Left lung (tissue), 10 donors: ENCODE results near the gene ENPP4. TPM values are rescaled to one million over a fixed set of nuclear protein-coding genes. Genes with fewer than 3 reads are reported as not detected.
A peak's percentile ranks its signal among the peaks of the same experiment; 100 is the strongest.
"Not testable (repeated sequence)": the region's sequence is repeated elsewhere in the genome, so short reads cannot be mapped to it uniquely, and the experiment has no call there.

Experiments used
- ATAC-seq: fragments of 200-7000 bp; cut with Tn5 transposase; one replicate; pipeline ENCODE4 v1.9.1; 2020; ENCODE audit warnings: moderate library complexity
- DNase-seq, 4 donors: peaks; one replicate each; pipeline ENCODE4 v3.0.0-alpha.2; 2013 to 2020
- H3K27ac ChIP-seq, 2 donors: fragments of 200-600 bp; sonication (generic) in 1 of 2; one replicate each; pipeline versions ENCODE4 v1.5.0 to v1.8.0; 2020 to 2021
- H3K27me3 ChIP-seq, 2 donors: fragments of 200-600 bp; sonication (generic) in 1 of 2; one replicate each; pipeline versions ENCODE4 v1.5.0 to v1.8.0; 2020 to 2021
- H3K36me3 ChIP-seq, 2 donors: fragments of 200-600 bp; sonication (generic) in 1 of 2; one replicate each; pipeline versions ENCODE4 v1.5.0 to v1.8.0; 2020 to 2021
- H3K4me1 ChIP-seq, 2 donors: fragments of 200-600 bp; one replicate each; pipeline ENCODE4 v1.8.0; 2021
- H3K4me3 ChIP-seq, 2 donors: fragments of 200-600 bp; sonication (generic) in 1 of 2; one replicate each; pipeline versions ENCODE4 v1.5.0 to v1.8.0; 2020 to 2021; ENCODE audit warnings: mild to moderate bottlenecking in 1 of 2
- H3K9me3 ChIP-seq, 2 donors: fragments of 200-600 bp; sonication (generic) in 1 of 2; one replicate each; pipeline versions ENCODE4 v1.5.0 to v1.8.0; 2020 to 2021
- intact Hi-C, 2 donors: fragments of 100-400 bp; cut with DNase I; formaldehyde crosslinking; loops; one replicate each; pipeline versions ENCODE4 v1.11.2 to v1.14.2; 2022
- polyA plus RNA-seq, 6 donors: library from polyadenylated mRNA; unstranded; fragments of 120-200 nt; gene quantifications; one replicate each; pipeline ENCODE4 v1.2.1, GENCODE V29; 2013; ENCODE audit not compliant: insufficient read length in 6 of 6
- total RNA-seq, 2 donors: library from RNA; stranded (reverse); fragmentation: NEBNext Ultra II Directional; extraction: Animal tissue kit (Norgen Biotek cat#: 25700); gene quantifications; one replicate each; pipeline ENCODE4 v1.2.1, GENCODE V29; 2021
- TF ChIP-seq, protein P1 (sequence below), 2 donors: fragments of 200-600 bp; sonication (generic) in 1 of 2; IDR thresholded peaks; one replicate each; pipeline versions ENCODE4 v1.5.0 to v1.8.0; 2021; ENCODE audit warnings: antibody characterized with exemption in 2 of 2
- donor health status: DM: no; HTN: yes; CAD: no.
- donor health status: DM: no; HTN: no; CAD: no.

Gene ENPP4
- total and polyA plus RNA-seq, 8 donors, result 9.7 to 18.8 (median 12.1) TPM

- no peak overlapping the region for H3K4me3 ChIP-seq
- no peaks in the 10 kb centered on the region for H3K27me3 ChIP-seq
- no peaks in the 10 kb centered on the region for H3K9me3 ChIP-seq
- no peak for ATAC-seq
- no peaks in the 10 kb centered on the region for H3K36me3 ChIP-seq
- no peak overlapping the region for H3K27ac ChIP-seq
- intact Hi-C loops, result no loop called here
- DNase-seq, result no peak
- TF ChIP-seq, protein P1, sequence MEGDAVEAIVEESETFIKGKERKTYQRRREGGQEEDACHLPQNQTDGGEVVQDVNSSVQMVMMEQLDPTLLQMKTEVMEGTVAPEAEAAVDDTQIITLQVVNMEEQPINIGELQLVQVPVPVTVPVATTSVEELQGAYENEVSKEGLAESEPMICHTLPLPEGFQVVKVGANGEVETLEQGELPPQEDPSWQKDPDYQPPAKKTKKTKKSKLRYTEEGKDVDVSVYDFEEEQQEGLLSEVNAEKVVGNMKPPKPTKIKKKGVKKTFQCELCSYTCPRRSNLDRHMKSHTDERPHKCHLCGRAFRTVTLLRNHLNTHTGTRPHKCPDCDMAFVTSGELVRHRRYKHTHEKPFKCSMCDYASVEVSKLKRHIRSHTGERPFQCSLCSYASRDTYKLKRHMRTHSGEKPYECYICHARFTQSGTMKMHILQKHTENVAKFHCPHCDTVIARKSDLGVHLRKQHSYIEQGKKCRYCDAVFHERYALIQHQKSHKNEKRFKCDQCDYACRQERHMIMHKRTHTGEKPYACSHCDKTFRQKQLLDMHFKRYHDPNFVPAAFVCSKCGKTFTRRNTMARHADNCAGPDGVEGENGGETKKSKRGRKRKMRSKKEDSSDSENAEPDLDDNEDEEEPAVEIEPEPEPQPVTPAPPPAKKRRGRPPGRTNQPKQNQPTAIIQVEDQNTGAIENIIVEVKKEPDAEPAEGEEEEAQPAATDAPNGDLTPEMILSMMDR (IDR thresholded peaks at IDR 0.05), result no peak
- peaks cover 0 to 2% of the 10 kb centered on the region in 2 donors for H3K4me1 ChIP-seq
These were observed 7.6 kb downstream of the ENPP4 start for GRCh38 chr6:46137387-46137786.

DNA sequence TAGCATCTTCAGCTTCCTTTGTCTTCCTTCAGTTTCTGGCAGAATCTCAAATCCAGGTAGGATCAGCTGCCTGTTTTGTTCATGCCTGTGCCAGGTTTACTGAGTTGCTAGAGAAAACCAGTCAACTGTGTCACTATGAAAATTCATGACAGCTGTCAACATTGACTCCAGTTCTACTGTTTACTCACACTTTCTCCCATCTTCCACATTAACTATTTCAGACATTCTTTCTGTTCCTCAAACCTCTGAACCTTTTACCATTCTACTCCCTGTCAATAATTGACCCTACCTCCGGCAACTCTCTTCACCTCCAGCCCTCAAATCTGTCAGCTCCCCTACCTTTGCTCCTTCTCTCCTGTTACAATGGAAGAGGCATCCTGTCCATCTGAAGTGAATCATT, 8.5 kb downstream of the ENPP4 start:
- ATAC-seq (no peak), DNase-seq (no peak)
- no peaks in the 10 kb centered on the region for H3K36me3 ChIP-seq
- H3K4me3 ChIP-seq, result no peak overlapping the region
- TF ChIP-seq, protein P1 (IDR thresholded peaks at IDR 0.05), result no peak
- intact Hi-C loops, result no loop called here
- no peak overlapping the region for H3K27ac ChIP-seq
- H3K4me1 ChIP-seq, result peaks cover 0 to under 1% of the 10 kb centered on the region in 2 donors
- H3K27me3 ChIP-seq, result no peaks in the 10 kb centered on the region
- H3K9me3 ChIP-seq, result no peaks in the 10 kb centered on the region

- intact Hi-C loops, result no loop called here
- Histone ChIP-seq H3K36me3 (no peaks in the 10 kb centered on the region), H3K27me3 (no peaks in the 10 kb centered on the region), H3K9me3 (no peaks in the 10 kb centered on the region), H3K4me1 (peaks cover 0 to 16% of the 10 kb centered on the region in 2 donors), H3K4me3 (no peak overlapping the region), H3K27ac (no peak overlapping the region)
- ATAC-seq, result peak; percentile 64
- TF ChIP-seq, protein P1 (IDR thresholded peaks at IDR 0.05), result no peak
- no peak for DNase-seq
These were observed 14.5 kb downstream of the ENPP4 start for GRCh38 chr6:46144270-46144669.

- H3K27me3 ChIP-seq, H3K4me1 ChIP-seq, H3K27ac ChIP-seq, ATAC-seq, H3K36me3 ChIP-seq, DNase-seq, H3K9me3 ChIP-seq, H3K4me3 ChIP-seq, intact Hi-C loops: not testable (repeated sequence)
These were observed 19.3 kb downstream of the ENPP4 start for GRCh38 chr6:46149066-46149465.

GRCh38 chr6:46156701-46157100, 26.9 kb downstream of the ENPP4 start:
- no peak for DNase-seq
- intact Hi-C loops, result no loop called here
- no peak overlapping the region for H3K4me3 ChIP-seq
- no peaks in the 10 kb centered on the region for H3K4me1 ChIP-seq
- no peaks in the 10 kb centered on the region for H3K9me3 ChIP-seq
- TF ChIP-seq, protein P1 (IDR thresholded peaks at IDR 0.05), result no peak
- no peak for ATAC-seq
- H3K27ac ChIP-seq, result no peak overlapping the region
- no peaks in the 10 kb centered on the region for H3K36me3 ChIP-seq
- H3K27me3 ChIP-seq, result no peaks in the 10 kb centered on the region

DNA sequence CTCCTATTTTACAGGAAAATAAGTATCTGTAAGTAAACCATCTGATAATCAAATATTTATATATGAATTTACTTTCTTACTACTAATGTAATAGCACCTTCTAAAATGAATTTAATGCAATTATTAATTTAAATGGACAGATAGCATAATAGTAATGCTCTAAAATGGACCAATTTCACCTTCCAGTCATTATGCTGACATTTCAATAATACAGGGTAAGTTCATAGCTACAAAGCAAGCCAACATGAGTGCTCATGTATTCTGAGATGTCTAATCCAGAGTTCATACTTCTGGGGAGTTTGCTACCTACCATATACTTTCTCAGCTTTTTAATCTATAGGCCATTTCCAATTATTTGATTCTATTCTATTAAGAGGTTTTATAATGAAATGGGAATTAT, 29.4 kb downstream of the ENPP4 start:
- no peak overlapping the region for H3K4me3 ChIP-seq
- no peak for DNase-seq
- no peaks in the 10 kb centered on the region for H3K4me1 ChIP-seq
- TF ChIP-seq, protein P1 (IDR thresholded peaks at IDR 0.05), result no peak
- no peak for ATAC-seq
- no peaks in the 10 kb centered on the region for H3K36me3 ChIP-seq
- no peaks in the 10 kb centered on the region for H3K27me3 ChIP-seq
- no peak overlapping the region for H3K27ac ChIP-seq
- intact Hi-C loops, result no loop called here
- H3K9me3 ChIP-seq, result no peaks in the 10 kb centered on the region
